T-helper 9 cell (primary cell): Measurements from ENCODE around the gene LDLRAD4.

Experiments used
- DNase-seq: peaks from one replicate; pipeline ENCODE4 v3.0.0-alpha.2; 2020

Gene LDLRAD4

GRCh38 chr18:13527256-13527655 is 308.7 kb downstream of the LDLRAD4 start:
- DNase-seq = no peak

GRCh38 chr18:13527730-13528129 is 309.2 kb downstream of the LDLRAD4 start:
- no peak for DNase-seq

DNA sequence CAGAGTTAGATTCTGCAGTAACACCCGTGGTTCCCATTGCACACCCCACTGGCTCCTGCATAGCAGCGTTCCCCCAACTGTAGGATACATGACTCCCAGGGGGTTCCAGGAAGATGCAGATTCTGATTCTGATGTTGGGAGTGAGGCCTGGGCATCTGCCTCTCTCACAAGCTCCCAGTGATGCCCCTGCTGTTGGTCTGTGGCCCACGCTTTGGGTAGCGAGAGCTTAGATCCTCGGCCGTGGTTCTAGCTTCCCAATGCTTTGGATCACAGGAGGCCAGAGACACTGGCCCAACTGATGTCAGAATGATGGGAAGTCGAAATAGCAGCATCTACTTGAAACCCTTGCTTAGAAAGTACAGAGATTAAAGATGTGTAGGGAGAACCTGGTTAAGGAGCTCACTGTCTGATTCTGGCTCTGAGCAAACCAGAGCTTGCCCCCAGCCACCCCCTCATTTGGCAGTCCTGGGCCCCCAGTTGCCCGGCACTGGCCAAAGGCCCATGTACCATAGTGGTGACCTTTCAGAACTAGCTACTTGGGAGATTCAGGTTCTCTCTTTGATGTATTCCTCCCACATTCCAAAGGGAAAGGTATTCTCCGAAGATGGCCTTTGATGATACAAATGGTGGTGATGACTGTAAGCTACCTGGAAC is 310.3 kb downstream of the LDLRAD4 start:
- DNase-seq = no peak

DNA sequence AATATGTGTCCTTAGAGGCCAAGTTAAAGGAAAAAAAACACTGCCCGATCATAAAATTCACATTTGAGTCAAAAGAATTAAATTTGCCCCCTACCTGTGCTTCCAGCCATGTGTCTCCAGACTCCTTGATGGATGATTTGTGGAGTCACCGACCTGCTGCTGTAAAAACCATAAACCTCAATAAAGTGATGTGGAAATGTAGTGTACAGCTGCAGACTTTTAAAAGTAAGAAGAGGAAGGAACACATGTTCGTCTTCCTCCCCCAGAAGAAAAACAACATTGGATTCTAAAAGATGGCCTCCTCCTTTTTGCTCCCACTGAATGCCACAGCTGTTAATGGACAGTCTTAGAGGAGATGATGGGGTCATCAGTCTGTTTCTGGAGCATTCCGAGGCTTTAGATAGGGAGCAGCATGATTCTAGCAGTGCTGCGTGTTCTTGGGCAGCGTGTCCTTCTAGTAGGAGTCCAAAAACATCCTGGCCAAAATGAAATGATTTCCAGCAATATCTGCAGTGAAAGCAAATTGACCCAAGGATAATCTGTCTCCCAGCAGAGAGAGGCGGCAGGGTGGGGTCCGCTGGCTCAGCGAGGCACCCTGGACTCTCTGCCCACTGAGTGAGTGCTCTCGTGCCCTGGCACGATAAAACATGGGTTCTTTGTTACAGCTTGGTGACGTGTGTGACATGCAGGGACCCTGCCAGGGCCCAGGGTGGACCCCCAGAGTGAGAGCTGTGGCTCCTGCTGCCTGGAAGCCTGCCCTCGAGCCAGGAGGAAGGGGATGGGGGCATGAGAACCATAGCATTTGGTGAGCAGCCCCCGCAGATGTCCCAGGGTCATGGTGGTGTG is 311.7 kb downstream of the LDLRAD4 start:
- no peak for DNase-seq

GRCh38 chr18:13530879-13531387 is 312.4 kb downstream of the LDLRAD4 start:
- no peak for DNase-seq

GRCh38 chr18:13531681-13532325 is 313.2 kb downstream of the LDLRAD4 start:
- no peak for DNase-seq

GRCh38 chr18:13532406-13533075 is 314.0 kb downstream of the LDLRAD4 start:
- no peak for DNase-seq

- DNase-seq = no peak
Measured at GRCh38 chr18:13534631-13535030, 316.1 kb downstream of the LDLRAD4 start.

DNA sequence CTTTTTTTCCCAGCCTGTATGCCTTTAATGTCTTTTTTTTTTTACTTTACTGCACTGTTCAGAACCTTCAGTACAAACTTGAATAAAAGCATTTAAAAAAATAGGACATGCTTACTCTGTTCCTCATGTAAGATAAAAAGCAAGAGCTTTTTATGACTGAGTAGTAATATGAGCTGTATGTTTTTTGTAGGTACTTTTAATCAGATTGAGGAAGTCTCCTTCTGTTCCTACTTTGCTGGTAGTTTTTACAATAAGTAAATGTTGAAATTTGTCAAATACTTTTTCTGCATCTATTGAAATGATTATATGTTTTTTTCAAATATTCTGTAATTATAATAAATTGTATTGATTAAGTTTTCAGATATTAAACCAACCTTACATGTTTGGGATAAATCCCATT is 318.0 kb downstream of the LDLRAD4 start:
- no peak for DNase-seq

GRCh38 chr18:13537022-13537780 is 318.6 kb downstream of the LDLRAD4 start:
- DNase-seq = no peak

DNA sequence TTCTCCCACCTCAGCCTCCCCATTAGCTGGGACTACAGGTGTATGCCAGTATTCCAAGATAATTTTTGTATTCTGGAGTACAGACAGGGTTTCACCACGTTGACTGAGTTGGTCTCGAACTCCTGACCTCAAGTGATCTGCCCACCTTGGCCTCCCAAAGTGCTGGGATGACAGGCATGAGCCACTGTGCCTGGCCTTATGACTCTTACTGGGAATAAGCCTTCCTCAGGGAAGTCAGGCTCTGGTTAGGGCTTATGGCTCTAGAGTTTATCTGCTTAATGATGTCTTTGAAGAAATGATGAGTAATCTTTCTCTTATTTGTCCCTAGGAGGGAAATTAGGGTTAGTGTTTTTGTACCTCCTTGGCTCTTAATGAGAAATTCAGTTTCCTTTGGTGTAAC is 320.1 kb downstream of the LDLRAD4 start:
- no peak for DNase-seq

DNA sequence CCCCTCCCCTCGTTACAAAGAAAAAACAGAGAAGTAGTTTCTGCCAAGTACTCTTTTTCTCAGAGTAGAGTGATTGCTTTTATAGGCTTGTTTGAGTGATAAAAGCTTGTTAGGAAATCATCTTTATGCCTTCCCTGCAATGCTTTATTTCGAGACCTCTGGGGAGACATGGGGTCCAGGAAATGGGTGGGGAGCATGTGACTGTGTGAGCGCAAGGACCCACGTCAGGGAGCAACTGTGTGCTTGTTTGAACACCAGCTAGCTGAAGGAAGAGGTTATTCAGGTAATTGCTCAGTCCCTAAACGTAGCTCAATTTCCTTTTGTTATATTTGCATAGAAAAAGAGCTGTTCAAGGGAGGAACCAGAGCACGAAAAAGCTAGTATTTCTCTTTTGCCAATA is 320.5 kb downstream of the LDLRAD4 start:
- DNase-seq = no peak

DNA sequence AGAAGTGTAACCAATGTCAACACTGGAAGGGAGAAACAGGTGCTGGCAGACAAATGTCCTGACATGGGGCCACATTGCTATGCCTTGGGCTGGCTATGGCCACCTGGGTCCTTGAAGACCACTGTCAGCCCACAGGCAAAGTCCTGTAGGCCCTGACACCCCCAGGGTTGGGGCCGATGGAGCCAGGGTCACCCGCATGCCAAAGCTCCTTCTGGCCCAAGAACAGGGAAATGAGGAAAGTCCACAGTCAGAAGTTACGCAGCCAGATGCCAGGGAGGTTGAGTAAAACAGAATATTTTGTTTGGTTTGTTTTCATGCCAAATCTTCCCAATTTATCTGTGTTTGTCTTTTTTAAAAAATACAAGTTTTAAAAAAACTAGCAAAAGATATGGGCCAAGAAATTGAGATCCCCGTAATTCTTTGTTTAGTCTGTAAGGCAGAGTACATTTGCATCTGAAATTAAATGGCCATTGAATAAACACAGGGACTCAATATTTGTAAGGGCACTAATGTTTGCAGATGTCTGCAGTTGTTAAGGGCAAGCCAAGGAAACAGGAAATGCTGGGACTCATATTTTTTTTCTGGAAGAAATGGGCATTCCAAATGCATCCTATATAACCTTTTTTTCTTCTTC is 321.4 kb downstream of the LDLRAD4 start:
- no peak for DNase-seq

GRCh38 chr18:13540477-13541182 is 322.1 kb downstream of the LDLRAD4 start:
- DNase-seq = no peak

DNA sequence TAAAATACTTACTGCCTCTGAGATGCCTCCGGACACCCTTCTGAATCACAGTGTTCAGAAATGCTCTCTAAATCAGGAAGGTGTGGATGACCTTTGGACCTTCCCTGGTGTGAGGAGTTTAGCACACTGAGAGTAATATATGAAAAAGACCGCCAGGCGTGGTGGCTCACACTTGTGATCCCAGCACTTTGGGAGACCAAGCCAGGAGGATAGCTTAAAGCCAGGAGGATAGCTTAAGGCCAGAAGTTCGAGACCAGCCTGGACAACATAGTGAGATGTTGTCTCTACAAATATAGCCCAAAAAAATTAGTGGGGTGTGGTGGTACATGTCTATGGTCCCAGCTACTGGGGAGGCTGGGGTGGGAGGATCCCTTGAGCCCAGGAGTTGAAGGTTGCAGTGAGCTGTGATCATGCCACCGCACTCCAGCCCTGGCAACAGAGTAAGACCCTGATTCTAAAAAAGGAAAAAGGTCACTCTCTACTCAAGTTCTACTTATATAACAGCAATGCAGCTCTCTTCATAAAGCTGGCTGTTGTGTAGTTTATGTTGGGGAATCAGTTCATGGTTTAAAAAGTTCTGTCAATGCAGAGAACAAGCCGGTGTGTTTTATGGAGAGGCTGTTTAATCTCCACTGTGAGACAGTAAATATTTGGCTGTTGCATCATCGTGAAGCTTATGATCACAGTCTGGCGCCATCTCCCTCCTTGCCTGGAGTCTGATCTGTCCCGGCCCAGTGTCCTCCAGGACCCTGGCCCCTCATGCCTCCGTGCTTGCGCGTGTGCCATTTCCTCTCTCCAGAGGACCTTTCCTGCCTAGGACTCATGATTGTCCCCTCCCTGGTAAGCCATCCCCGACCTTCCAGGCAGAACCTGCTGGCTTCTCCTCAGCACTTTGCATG is 323.3 kb downstream of the LDLRAD4 start:
- no peak for DNase-seq

DNA sequence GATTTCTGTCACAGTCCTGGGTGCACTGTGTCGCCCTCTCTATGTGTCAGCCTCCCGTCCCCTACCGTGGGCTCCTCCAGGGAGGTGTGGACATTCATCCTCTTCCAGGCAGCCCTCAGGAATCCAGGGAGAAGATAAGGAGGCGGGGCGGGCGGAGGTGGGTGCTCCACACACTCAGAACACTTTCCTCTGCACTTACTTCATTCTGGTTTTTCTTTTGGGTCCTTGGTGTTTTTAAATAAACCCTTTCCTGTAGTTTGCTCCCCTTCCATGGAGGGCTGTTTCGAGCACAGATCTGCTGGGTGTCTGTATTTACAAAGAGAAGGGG is 323.9 kb downstream of the LDLRAD4 start:
- no peak for DNase-seq

GRCh38 chr18:13543144-13543543 is 324.6 kb downstream of the LDLRAD4 start:
- DNase-seq = no peak

- DNase-seq = no peak
Measured at GRCh38 chr18:13543811-13544732, 325.5 kb downstream of the LDLRAD4 start.

DNA sequence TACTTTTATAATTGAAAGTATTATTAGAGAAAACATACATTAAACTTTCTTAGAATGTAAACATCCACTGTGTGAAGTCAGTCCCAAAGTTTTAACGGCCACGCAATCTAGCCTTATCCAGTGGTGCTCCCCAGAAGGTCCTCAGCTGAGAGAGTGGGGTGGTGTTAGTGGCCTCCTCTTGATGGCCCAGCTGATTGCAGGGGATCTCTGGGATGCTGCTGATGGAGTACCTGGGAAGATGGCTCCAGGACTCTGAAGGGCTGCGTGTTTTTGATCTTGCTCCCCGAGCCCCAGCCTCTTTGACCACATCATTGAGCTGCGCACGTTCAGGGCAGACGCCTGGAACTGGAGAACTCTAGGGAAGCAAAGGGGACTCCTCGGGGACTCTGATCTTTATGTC is 326.4 kb downstream of the LDLRAD4 start:
- DNase-seq = no peak
